Stromal cell of bone marrow (primary cell): Measurements from ENCODE around the gene RHO.
"Not testable (repeated sequence)": the region's sequence is repeated elsewhere in the genome, so short reads cannot be mapped to it uniquely, and the experiment has no call there.

Experiments used
- DNase-seq: peaks from one replicate; pipeline ENCODE4 v3.0.0-alpha.2; 2012; ENCODE audit warnings: low read depth

The RHO gene

DNA sequence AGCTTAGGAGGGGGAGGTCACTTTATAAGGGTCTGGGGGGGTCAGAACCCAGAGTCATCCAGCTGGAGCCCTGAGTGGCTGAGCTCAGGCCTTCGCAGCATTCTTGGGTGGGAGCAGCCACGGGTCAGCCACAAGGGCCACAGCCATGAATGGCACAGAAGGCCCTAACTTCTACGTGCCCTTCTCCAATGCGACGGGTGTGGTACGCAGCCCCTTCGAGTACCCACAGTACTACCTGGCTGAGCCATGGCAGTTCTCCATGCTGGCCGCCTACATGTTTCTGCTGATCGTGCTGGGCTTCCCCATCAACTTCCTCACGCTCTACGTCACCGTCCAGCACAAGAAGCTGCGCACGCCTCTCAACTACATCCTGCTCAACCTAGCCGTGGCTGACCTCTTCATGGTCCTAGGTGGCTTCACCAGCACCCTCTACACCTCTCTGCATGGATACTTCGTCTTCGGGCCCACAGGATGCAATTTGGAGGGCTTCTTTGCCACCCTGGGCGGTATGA, at the start of gene RHO:
Gene RHO (plus strand): TSS at position 51 of the 512 bp plus-strand sequence. CDS start 95 bp downstream, at position 146.
- DNase-seq: no peak

DNA sequence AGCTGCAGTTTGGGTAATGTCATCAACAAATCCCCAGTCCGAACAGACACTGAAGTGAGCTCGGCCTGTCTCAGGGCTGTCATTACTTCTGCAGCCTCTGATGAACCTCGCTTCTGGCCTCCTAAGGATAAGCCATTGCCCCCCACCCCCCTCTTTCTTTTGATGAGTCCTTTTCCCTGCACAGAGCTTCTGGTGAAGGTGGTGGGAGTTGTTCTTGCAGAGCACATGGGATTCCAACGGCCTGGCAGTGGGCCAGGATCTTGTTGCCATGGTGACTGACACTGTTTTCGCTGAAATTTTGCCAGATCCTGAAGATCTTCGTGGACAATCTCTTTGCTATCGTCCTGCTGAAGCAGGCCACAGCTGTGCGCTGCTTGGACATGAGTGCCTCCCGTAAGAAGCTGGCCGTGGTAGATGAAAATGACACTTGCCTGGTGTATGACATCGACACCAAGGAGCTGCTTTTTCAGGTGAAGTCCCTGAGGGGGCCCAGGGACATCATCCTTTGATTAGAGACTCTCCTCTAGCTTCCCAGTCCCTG, 47.1 kb upstream of the RHO start:
- not testable (repeated sequence) for DNase-seq

DNA sequence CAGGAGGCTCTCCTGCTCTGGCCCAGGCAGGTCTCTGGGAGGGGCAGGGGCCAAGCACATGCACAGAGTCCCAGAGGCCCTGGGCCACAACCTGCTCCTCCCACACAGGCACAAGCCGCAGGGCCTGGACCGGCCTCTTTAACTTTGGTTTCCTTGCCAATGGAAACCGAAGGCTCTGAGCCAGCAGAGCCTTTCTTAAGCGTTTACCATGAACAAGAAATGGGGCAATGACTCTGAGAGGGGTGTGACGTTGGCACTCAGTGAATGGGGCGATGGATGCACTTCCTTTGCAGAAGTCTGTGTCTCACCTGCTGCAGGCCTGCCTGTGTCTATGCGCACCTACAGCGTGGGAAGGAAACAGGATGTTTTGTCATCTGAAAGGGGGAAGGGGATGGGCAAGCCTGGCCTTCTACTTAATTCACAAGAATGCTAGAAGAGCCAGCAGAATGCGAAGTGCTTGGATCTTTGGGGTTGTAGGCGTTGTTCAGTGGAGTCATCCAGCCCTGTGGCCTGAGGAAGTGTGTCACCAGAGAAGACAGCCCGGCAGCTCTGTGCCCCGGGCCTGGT, 46.6 kb upstream of the RHO start:
- peak; percentile 77 for DNase-seq

DNA sequence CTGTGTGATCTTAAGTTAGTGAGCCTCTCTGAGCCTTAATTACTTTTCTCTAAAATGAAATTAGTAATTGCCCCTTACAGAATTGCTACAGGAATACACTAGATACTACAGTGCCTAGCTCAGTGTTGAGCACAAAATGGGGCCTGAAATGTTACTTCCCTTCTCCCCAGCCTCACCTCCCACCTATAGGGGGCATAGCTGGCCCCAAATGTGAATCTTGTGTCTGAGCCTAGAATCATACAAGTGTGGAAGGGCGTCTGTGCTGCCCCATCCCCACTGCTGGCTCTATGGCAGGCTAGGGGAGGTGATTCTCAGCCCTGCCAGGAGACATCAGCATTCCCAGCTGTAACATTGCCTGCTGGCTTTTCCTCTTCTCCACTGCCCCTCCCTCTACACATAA, 45.7 kb upstream of the RHO start:
- no peak for DNase-seq

DNA sequence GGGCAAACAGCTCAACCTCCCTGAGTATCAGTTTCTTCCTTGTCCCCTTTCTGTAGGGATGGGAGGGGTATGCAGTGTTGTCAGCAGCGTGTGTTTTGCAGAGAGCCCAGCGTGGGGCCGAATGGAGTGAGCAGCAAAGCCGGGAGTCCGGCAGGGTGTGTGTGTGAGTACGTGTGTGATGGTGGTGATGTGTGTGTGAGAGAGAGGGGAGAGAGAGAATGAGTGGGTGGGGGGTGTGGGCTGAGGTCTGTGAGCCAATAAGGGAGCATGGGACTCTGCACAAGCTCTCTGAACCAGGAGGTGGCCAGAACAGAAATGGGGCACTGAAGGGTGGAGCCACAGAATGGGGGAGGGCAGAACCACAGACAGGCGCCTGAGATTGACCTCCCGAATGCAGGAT, 44.6 kb upstream of the RHO start:
- no peak for DNase-seq

DNA sequence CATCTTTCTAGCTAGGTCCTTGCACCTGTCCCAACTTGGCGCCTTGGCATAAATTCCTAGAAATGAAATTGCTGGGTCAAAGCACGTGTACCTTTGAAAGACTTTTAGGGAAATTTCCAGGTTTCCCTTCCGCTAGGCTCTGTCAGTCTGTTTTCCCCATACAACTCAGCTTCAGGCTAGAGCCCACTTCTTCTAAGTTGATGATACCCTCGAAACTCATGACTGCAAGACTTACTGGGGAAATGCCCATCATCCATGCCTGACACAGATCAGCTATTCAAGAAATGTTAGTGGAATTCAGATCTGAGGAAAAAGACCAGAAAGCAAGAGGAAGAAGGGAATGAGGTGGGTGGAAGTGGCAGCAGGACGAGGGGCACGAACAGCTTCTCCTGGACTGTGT, 43.3 kb upstream of the RHO start:
- not testable (repeated sequence) for DNase-seq

DNA sequence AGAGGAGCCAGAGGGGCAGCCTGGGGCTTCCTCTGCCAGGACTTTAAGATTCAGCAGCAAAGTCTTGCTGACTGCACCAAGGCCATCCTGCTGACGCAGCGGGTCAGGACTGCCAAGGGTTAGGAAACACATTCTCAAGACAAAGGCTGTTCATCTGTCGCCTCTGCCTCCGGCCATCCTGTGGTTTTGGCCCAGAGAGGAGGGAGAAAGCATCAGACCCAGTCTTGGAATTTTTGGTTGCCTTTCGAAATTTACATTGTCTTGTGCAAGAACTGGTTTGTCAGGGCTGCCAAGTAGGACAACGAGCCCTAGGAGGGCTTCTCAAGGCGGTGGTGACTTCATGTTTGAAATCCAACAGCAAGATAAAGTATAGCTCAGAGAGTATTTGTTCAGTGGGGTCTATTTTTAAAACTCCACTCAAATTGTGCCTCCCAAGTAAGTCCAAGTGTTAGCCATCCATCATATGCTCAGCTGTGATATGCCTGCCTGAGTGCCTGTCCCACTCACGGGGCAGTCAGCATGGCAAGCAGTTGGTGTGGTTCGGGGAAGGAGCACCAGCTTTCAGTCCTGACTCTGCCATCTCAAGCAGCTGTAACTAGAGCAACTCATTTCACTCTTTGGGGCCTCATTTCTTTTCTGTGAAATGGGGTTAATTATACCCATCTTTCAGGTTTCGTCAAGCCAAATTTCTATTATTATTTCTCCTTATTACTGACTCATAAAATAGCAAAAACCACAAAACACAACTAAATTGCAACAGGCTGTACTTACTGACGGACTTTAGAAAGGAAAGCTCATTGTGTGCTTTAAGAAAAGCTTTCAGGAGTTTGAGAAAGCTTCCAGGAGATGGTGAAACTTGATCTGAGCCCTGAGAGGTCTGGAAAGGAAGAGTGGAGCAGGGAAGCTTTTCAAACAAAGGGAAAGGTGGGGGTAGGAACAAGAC, 42.4 kb upstream of the RHO start:
- peak; percentile 97 for DNase-seq

DNA sequence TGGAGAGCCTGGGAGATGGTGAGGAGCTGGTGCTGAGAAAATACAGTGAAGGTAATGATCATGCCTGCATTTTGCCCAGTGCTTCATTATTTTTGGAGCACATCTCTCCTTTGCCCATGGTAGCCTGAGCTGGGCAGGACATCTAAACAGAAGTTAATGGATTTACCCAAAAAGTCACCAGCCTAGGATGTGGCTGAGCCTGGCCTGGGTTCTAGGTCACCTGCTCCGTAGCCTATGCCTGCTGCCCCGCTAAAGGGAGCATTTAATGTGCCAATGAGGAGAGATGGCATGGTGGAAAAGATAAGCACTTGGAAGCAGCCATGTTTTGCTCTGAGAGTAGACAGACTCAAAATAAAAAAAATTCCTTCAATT, 41.8 kb upstream of the RHO start:
- no peak for DNase-seq

DNA sequence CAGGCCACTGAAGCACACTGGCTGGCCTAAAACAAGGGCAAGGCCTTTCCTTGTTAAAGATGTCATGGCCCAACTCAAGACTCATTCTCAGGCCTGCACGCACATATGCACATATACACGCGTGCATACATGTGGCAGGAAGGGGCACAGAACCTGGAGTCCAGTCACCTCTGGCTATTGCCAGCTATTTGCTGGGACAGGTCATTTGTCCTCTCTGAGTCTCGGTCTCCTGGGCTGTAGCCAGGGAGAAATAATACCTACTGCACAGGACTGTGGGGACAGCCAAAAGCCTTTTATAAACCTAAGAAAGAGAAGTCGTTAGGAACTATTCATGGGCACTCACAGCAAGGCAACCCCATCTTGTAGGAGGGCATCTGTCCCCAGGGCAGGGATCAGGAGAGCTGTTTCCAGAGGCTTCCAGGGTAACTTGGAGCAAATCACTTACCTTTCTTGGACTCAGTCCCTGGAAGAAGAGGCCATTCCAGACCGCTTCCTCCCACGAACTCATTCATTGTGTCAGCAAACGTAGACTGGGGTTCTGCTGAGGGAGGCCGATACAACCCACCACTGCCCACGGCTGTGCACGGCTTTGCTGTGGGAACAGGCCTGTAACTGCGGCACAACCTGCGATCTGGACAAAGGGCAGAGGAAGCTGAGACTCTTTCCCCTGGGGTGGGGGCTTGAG, 41.1 kb upstream of the RHO start:
- DNase-seq: no peak

DNA sequence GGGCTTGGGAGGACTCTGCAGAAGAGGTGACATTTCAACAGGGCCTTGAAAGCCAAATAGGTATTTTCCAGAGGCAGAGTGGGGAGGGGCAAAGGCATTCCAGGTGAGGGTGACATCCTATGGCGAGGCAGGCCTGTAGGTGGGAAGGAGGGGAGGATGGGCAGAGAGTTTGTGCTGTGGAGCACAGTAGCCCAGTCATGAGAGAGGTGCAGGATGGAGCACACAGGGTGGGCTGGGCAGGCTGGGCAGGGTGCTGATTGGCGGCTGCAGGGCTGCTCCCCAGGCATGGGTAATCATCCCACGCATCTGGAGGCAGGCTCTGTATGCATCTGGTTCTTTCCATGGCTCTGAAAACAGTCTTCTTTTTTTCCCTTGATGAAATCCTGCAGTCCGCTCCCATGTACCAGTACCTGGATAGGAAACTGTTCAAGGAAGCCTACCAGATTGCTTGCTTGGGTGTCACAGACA, 40.5 kb upstream of the RHO start:
- not testable (repeated sequence) for DNase-seq

DNA sequence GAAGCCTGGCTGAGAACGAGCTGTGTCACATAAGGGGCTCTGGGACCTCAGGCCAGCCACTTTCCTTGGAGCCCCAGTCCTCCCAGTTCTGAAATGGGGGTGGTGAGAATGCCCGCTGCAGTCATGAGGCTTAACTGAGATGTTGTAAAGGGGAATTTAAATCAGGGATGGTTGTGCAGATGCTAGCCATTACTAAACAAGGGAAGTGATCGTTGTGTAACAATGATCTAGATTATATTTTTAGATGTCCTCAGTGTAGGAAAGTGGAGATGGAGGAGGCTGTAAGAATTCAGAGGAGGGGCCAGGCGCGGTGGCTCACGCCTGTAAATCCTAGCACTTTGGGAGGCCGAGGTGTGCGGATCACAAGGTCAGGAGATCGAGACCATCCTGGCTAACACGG, 39.2 kb upstream of the RHO start:
- not testable (repeated sequence) for DNase-seq

DNA sequence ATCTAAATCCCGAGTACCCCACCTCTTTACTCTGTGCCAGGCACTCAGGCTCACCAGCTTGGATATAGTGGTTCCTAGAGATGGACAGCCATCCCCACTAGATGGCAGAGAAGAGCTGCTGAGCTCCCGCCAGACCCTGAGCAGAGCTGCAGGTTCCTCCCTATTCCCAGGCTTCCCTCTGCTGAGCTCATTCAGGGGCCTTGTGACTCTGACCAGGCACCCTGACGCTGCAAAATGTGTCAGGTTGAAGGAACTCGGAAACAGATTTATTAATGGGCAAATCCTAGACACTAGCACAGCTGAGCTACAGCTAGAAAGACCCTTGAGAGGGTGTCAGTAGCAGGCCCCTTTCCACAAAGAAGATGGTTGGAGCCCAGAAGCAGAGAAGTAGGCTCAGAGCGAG, 38.2 kb upstream of the RHO start:
- DNase-seq: peak; percentile 97

DNA sequence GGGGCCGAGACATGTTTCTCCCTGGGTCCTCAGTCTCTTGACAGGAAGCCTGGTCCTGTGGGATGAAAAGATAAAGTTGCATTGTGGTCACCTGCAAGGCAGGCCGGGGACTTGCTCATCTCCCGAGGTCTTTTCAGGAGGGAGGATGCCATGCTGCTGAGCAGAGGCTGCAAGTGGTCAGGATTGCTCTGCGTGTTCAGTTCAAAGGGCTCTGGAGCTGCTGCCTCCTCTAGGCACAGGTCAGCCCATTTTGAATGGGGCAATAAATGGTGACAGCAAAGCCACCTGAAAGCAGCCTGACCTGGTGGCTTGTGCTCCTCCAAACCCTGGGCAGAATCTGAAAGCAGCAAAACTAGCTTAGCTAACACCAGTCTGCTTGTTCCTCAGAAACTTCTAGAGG, 37.4 kb upstream of the RHO start:
- DNase-seq: not testable (repeated sequence)

DNA sequence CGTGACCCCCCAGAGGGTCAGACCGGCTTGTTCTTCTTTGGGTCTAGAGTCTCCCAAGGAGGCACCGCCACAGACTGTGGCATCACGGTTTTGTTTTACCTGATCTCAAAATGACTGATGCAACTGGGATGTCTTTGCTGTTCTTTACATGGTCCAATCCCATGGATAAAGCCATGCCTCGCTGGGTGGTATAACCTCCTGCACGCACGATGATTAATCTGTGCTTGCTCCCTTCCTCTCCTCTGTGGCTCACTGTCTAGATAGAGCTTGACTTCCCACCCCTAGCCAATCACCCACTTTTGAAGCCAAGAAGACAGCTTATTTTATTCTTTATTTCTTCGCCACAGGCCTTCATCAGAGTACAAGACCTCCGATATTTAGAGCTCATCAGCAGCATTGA, 36.6 kb upstream of the RHO start:
- DNase-seq: no peak

DNA sequence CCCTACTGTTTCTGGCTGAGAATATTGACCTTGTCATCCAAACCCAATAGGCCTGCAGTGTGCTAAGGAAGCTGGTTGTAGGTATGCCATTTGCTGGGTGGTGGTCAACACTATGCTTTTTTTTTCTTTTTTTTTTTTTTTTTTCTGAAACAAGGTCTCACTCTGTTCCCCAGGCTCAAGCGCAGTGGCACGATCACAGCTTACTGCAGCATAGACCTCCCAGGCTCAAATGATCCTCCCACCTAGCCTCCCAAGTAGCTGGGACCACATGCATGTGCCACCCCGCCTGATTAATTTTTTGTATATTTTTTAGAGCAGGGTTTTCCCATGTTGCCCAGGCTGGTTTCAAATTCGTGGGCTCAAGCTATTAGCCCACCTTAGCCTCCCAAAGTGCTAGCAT, 35.7 kb upstream of the RHO start:
- no peak for DNase-seq

DNA sequence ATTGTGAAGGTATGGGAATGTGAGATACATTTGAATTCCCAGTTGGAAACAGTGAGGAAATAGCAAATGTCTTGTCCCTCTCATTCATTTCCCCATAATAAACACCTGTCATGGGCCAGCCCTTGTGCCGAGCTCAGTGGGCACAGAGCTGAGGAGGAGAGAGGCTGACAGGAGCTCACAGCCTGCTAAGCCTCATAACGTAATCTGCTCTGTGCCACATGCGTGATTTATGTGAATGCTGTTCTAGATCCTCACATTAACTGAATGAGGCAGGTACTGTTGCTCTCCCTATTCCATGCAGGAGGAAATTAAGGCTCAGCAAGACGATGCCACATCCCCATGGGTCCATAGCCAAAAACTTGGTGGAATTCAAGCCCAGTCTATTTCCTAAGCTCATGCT, 35.2 kb upstream of the RHO start:
- no peak for DNase-seq

DNA sequence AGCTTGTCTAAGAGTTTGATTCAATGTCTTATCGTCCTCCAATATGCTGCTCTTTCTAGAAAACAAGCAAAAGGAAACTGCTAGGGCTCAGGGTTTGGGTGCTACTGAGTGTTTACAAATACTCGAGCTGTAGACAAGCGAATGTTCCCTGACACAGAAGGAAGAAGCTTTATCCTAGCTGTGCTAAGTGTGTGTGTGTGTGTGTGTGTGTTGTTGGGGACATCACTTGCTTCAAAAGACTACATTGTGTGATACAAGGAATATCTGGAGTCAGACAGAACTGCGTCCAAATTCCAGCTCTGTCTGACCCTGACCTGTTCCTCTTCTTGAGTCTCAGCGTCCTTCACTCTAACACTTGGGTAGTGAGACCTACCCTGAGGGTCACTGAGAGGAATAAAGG, 33.9 kb upstream of the RHO start:
- DNase-seq: not testable (repeated sequence)

DNA sequence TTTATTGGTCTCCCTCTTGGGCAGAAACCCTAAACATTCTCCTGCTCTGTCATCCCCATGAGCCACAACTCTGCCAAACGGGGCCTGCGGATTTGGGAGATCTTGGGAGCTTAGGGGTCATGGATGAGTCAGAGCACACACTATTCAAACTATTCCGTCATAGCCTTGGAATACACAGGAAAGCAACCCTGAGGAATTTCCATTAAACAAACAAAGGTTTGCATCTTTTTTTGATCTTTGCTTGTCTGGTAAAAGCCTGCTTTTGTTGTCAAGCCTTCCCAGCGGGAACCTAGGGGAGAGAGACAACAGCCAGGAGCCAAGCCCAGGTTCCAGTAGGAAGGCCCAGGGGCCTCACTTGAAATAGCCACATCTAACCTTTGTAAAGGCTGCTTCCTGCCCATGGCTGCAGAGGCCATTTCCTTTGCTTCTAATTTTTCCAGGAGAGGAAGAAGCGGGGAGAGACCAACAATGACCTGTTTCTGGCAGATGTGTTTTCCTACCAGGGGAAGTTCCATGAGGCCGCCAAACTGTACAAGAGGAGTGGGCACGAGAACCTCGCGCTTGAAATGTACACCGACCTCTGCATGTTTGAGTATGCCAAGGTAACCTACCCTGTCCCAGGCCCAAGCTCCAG, 33.3 kb upstream of the RHO start:
- DNase-seq: peak; percentile 33

DNA sequence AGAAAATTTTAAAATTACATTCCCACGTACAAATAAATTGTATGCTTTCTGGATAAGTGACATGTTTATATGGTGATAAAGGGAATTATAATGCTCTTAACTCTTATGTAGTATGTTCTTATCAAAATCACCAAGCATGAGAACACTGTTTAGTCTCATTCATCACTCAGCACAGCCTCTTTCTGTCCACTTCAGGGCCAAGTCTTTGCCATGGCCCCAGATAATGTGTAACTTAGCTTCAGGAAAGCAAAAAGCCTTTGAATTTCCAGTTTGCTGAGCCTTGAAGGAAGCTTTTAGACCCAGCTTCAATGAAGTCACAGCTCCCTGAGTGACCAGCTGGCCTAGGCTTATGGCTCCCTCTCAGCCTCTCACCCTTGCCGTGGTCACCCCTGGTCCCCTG, 30.6 kb upstream of the RHO start:
- not testable (repeated sequence) for DNase-seq

DNA sequence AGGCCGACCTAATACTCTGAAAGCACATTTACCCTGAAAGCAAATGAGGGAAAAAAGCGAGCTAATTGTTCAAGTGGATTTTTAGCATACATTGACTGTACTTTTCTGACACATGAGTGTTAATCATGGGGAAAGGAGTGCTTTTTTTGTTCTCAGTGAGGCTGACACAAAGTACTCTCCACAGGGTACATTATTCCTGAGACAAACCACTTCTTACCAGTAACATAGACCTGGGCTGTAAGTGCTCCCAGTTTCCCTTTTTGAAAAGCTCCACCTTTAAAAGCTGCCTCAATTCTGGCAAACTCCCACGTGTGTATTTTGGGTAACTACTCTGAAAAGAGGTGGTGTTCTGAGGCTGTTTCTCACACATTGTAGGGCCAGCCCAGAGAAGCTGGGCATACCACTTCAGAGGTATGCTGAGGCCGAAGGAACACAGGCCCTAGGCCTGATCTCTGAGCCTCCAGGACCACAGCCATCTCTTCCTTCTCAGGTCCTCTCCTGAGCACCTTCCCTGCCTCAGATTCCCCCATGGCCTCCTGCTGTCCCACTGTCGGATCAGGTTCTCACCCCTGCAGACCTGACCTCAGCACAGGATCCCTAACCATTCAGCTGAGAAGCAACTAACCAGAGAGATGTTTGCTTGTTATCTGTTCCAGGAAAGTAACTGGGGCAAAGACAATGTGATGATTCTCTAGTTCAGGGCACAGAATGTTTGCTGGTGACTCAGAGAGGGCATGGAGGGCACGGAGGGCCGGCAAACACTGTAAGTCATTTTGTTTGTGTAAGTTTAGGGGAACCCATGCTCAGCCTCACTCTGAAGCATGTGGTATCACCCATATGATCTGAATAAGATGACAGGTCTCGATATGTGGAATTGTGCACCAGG, 29.6 kb upstream of the RHO start:
- DNase-seq: not testable (repeated sequence)
